CD4-positive, alpha-beta T cell treated with Interleukin-21 for 1 hour (primary cell): ENCODE data around the gene FRK.
"Not testable (repeated sequence)": the region's sequence is repeated elsewhere in the genome, so short reads cannot be mapped to it uniquely, and the experiment has no call there.

Source experiments
- DNase-seq: peaks from one replicate; pipeline ENCODE4 v3.0.0-alpha.2; 2020

FRK gene

DNA sequence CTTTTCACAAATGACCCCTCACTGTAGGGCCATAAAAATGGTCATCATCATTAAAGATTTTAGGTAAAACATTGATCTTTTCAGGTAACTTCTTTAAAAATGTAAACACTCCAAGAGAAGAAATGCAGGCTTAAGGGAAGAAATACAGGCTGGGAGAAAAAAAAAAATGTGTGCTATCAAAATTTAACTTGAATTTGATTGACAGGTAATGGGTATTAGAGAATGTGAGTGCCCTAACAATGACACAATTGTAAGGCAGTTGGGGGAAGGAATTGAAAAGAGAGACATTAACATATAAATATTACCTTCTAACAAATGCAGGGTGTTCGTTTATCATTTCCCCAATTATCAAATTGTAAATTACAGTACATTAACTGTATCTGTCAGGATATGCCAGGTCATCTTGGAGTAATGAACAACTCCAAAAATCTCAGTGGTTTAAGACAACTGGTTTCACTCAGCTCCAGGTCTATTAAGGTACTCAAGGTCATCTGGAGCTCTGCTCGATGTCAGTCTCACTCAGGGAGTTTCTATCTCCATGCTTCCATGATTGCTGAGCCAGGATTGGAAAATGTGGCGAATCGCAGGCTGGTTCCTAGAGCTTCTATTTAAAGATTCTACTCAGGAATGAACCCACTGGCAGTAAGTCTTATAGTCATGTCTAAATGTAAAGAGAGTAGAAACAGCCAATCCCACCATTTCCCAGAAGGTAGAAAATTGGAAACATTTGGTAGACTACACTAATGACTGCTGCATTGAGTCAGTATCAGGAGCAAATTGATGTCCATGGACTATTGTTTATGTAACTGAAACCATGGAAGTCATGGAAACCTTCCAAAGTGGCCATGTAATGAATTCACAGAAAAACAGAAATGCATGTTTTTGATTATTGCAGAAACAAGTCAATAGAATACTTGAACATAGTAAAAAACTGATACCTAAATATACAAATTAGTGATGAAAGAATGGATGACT lies 55.6 kb downstream of the FRK start:
- no peak for DNase-seq

DNA sequence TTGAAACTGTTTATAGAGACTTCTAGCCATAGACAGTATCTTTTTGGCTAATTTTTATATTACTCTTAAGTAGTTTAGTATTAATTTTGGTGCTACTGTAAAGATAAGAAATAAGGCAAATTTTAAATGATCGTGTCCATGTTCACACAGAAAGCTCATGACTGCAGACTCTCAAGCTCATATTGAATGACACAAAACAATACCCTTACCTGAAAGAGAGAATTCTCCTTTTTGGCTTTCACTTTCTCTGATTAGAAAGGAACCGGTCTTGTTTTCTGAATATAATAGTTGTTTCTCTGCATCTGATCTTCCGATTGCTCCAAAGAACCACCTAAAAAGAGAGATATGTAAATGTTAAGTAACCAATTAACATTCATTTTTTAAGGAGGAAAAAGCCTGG lies 57.0 kb downstream of the FRK start:
- DNase-seq, result no peak

DNA sequence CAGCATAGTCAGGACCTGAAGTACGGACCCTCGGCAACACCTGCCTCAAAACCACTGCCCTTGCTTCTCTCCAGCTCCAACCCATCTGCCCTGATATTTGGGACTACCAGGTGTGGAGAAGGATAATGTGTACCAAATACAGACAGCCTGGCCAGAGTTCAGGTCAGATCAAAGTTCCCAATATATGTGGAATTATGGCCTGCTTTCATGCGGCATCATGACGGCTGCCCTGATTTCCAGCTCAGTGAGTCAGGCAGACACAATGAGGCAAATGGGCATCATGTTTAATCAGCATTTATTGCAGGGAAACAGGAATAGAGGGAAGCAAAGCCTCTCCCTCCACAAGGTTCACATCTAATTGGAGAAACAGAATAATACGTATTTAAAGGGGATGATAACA lies 57.9 kb downstream of the FRK start:
- no peak for DNase-seq

DNA sequence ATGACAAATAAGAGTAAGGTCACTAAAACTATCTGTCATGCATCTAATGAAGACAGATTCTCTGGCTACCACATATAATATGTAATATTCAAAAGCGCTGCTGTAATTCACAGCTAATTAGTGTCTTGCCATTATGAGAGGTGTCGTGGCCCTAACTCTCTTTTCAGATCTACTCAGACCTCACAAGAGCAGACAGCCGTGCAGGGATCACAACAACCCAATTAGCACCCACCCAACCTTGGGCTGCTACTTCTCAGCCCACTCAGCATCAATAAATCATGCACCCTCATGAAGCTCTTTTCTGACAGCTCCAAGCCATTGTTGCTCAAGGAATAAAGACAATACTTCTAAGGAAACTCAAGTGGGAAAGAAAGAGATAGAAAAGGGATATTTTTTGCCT lies 61.5 kb downstream of the FRK start:
- DNase-seq, result no peak

DNA sequence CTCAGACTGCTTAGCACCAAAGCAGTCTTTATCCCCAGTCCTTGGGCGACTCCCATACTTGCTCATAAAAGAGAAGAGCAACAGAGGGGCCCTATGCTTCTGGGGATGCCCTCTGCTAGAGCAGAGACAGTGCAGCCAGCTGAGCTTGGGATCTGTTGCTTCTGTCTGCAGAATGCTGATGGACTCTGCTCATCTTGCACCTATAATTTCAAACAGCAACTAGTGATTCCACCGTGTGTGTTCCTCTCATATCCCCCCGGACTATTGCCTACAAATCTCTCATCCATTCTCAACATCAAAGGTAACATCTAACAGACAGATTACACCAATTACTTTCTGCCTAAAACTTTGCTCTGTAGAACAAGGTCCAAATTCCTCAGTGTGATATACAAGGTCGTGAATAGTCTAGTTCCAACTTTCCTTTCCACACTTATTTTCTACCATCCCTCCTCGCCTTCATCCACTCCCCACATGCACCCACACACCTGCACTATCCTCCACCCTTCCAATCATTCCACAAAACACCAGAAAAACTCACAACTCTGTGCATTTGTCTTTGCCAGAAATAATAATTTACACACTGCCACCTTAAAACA lies 62.6 kb downstream of the FRK start:
- no peak for DNase-seq

DNA sequence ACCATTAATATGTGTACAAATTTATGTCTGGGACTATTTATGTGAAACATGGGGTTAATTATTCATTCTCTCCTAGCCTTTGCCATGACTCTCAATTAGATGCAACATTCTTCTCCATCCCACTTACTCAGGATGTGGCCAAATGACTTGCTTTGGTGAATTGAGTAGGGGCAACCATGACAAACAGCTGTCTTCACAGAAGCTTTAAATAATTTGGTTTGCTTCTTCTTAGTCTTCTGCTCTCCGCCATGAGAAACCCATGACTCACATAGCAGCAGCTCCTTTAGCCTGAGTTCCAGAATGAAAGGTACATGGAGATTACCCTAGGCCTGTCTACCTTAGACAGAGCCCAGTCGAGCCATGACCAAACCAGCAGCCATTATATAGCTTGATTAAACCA lies 74.7 kb downstream of the FRK start:
- DNase-seq, result no peak

DNA sequence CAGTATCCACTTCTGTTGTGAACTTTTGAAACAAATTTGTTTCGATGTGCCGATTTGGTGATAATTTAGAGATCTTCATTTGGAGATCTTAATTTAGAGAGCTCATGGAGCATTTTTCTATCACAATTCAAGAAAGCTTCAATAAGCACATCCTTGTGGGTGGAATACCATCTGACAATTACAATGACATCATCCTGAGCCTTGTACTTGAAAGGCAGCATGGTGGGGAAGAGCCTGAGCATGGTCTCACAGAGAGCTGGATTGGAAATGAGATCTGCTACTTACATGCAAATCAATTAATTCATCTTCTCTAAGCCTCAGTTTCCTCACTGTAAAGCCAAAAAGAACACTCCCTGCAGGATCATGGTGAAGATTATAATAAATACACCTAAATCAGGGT lies 75.9 kb downstream of the FRK start:
- DNase-seq, result no peak

DNA sequence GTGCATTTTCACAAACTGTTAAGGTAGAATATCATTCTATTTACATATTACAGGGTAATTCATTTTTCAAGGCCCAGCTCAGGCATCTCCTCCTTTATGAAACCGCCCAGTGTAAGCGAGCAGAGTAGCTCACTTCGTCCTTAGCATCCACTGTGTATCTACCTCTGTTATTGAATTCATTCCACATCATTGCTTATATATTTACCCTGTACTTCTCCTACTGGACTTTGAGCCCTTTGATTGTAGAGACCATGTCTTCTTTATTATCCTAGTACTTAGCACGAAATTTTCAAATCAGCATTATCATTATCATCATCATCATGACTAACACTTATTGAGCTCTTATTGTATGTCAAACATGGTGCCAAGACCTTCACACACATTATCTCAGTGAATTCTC lies 76.7 kb downstream of the FRK start:
- no peak for DNase-seq

DNA sequence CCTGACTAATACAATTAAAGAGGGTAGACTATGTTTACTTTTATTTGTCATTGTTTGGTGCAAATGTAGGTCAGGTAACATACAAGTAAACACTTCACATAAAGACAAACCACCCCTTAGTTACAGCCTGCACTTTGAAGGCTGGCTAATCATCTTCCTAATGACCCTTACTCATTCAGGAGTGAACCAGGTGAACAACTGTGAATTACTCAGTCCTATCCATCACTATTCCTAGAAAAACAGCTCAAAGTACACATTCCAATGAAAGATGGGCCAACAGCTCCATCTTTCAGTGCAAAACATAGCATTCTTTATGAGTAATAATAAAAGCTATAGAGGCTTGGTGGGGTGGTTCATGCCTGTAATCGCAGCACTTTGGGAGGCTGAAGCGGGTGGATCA lies 78.2 kb downstream of the FRK start:
- DNase-seq, result no peak

DNA sequence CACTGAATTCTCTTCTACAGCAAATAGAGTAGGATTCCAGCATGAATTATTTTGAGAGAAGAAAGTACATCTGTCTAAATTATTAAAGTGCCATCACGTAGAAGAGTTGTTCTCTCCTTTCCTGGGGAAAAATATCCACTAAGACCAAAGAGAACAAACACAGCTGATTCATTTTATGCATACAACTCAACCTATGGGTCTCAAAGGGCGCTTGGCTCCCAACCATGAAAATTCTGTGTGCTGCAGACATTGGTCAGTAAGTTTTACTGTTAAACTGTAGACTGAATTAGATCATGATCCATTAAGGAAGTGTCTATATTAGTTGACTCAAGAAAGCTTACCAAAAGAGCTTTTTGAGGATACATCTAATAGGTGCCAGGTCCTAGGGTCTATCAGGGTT lies 83.5 kb downstream of the FRK start:
- DNase-seq, result no peak

DNA sequence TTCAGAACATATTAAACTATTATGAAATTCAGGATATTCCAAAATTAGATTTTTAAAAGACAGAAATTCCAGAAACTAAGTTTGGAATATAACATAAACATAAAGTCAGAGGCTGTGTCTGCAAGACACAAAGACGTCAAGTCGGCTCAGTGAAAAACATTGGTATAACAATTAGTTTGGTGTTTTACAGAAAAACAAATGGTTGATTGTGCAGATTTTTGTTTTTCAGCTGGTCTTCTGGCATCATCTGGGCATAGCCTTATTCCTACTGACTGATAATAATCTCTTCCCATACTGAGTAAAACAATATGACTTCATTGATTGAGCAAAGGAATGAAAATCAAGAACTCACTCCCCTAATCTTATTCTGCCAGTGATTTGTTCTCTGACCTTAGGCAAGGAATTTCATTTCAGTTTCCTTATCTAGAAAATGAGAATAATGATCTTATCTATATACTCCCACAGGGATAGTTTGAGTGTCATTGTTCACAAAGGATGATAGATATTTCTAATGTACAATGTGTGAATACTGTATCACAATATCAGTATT lies 84.3 kb downstream of the FRK start:
- no peak for DNase-seq

DNA sequence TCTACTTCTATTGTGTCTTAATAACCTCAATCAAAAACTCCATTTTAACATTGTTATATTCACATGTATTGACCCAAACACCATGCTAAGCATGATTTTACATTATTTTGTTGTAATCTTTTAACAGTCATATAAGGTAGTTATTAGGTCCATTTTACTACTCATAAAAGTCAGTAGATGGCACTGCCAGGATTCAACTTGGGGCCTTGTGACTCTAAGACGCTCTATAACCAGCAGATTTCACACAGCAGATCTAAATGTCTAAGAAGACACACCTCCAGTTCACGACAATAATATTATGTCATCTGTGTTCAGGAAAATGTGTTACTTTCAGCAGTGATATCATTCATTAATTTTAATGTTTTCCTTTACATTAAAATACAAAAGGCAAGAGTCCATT lies 88.0 kb downstream of the FRK start:
- no peak for DNase-seq

DNA sequence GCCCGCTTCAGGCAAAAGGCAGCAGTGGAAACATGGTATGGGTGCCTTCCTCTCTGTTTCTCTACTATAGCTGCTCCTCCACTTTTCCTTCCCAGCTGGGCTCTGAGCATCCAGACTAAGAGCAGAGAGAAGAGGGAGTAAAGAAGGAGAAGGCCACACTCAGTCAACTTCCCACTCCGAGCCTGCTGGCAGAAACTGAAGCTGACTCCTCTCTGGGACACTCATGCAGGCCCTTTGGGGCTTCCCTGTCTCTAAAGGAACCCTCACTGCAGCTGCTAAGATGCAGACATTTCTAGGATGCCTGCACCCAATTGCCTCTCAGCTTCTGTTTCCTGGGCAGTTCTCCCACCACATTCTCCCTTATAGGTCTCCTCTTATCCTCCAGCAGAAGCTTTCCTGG lies 88.9 kb downstream of the FRK start:
- DNase-seq, result no peak

DNA sequence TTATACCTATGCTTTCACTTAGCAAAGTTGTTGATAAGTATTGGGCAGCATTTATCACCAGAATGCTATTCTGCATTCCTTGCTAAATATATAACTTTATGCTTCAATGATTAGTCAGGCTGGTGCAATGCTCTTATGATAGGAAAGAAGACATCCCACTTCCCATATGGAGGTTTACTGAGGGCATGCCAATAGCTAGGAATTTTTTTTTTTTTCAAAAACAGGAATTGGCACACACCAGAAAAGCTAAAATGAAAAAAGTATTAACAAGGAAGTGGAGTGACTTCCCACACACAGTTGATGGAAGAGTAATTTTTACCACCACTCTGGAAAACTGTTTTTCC lies 90.8 kb downstream of the FRK start:
- no peak for DNase-seq

DNA sequence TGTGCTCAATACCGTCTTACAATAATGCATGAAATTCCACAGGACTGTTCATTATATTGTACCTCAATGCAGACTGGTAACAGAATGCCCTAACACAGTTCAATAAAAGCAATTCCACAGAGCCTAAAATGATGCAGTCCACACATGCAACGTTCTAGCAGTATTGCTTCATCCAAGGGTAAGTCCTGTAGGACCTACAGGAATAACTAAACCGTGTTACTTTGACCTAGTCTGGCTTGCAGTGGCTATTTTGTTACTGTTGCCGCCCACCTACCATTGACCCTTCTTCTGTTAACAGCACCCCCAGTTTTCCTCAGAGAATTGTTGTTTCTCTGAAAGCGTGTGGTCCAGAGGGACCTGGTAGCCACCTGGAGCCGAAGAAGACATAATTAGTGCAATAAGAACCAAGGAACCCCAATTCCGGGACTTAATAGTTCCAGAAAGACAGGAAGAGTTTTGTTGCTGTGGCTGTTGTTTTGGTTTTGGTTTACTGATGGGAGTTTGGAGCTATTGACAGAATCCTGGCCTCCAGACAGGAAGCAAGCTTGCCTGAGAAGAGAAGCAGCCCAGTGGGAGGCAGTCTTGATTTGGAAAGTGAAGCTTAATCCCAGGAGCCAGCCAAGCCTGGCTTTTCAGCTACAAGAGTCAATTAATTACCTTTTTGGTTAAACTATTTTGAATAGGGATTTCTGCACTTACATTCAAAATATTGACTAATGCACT lies 91.3 kb downstream of the FRK start:
- no peak for DNase-seq

DNA sequence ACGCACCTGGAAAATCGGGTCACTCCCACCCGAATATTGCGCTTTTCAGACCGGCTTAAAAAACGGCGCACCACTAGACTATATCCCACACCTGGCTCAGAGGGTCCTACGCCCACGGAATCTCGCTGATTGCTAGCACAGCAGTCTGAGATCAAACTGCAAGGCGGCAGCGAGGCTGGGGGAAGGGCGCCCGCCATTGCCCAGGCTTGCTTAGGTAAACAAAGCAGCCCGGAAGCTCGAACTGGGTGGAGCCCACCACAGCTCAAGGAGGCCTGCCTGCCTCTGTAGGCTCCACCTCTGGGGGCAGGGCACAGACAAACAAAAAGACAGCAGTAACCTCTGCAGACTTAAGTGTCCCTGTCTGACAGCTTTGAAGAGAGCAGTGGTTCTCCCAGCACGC lies 100.4 kb downstream of the FRK start:
- DNase-seq, result not testable (repeated sequence)

DNA sequence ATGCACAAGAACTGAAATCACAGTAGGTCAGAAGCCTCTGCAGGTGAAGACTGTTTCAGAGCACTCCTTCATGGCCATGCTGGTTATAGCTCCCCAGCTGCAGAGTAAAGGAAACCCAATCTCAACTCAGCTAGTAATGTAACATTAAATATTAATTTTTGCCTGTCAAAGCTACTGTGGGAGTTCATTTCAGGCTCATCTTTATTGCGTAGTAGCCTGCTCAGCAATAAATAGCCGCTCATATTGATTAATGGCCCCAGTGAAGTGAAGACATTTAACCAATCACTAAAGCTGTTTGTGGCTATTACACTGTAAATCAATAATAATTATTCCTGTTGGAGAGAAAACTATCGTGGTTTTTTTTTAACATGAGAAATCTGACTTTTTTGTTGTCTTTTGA lies 101.7 kb downstream of the FRK start:
- DNase-seq, result no peak

DNA sequence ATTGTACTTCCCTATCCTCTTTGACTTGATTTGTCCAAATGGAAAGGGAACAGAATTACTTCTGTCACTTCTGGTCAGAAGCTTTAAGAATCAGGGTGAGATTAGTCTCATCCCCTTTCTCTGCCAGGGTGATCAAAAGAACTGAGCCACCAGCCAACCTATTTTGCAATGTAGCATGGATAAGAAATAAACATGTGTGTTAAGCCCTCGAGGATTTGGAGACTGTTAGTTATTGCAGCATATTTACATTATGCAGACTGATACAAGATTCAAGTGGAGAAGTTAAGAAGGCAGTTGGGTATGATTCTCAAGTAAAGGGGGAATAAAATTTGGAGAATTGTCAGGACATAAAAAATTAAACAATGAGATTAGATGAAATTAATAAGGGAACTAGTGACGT lies 106.0 kb downstream of the FRK start:
- no peak for DNase-seq

DNA sequence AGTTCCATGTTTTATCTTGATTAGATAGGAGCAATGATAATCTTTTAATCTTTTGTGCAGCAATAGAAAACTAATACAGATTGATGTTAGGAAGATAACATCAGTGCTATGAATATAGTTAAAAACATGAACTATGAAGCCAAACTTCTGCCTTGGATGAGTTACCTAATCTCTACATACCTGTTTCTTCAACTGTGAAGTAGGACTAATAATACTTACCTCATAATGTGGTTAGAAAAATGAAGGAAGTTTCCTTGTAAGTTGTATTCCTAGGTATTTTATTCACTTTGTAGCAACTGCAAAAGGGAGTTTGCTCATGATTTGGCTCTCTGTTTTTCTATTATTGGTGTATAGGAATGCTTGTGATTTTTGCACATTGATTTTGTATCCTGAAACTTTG lies 111.9 kb downstream of the FRK start:
- DNase-seq, result no peak

DNA sequence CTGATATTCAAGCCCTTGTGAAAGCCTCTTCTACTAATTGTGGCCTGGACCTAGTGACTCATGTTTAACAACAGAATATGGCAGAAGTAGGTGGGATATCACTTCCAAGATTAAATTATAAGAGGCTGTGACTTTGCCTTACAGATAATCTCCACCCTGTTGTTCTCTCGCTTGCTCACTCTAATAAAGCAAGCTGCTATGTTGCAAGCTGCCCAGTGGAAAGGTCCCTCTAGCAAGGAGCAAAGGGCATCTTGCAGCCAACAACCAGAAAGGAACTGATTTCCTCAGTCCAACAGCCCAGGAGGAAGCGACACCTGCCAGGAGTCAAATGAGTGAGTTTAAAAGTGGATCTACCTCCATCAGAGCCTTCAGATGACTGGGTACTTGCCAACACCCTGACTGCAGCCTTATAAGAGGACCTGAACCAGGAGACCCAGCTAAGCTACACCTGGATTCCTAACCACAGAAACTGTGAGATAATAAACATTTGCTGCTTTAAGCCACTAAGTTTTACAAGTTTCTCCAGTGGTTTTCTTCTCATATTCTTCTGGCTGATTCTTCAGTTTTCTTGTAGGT lies 112.6 kb downstream of the FRK start:
- DNase-seq, result no peak

DNA sequence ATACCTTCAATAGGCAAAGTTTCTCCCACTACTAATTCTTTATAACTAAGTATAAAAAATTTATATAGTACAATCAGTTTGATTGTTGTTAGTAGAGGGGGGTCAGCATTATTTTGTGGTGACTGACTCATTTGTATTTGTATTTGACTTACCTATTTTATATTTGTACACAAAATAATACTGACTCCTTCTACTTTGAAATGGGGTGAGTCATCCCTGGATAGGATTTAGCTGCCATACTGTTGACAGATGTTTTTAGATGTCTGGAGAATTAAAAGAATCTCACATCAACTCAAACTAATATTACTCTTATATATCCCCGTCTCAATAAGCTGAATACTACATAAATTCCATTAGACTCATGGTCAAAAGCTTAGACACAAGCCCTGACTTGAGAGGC lies 114.9 kb downstream of the FRK start:
- no peak for DNase-seq

DNA sequence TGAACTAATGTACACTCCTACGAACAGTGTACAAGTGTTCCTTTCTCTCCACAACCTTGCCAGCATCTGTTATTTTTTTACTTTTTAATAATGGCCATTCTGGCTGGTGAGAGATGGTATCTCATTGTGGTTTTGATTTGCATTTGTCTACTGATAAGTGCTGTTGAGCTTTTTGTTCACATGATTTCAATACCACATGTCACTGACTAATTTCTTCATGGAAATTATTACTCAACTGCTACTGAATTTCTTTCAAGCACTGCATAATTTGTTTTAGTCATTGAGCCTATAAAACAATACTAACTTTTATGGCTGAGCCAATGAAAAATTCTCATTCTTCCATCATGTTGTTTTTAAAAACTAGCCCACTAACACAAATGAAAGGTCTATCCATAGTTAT lies 115.4 kb downstream of the FRK start:
- no peak for DNase-seq

DNA sequence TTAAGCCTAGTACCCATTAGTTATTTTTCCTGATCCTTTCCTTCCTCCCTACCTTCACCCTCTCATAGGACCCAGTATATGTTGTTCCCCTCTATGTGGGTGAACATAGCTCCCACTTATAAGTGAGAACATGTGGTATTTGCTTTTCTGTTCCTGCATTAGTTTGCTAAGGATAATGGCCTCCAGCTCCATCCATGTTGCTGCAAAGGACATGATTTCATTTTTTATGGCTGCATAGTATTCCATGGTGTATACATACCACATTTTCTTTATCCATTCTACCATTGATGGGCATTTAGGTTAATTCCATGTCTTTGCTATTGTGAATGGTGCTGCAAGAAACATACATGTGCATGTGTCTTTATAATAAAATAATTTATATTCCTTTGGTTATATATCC lies 115.9 kb downstream of the FRK start:
- not testable (repeated sequence) for DNase-seq
